ENCODE measurements around the gene CD80.

CD80 gene

GRCh38 chr3:119547227-119547626 lies 12.2 kb downstream of the CD80 start:
- DNase-seq (ENCODE audit: low read depth in 2 of 2) = no peak

GRCh38 chr3:119543147-119543546 lies 16.3 kb downstream of the CD80 start:
- DNase-seq (ENCODE audit: low read depth in 2 of 2) = no peak

GRCh38 chr3:119542168-119542767 lies 17.1 kb downstream of the CD80 start:
- DNase-seq (ENCODE audit: low read depth in 2 of 2) = no peak

GRCh38 chr3:119541547-119541946 lies 17.9 kb downstream of the CD80 start:
- DNase-seq (ENCODE audit: low read depth in 2 of 2) = no peak

- DNase-seq (ENCODE audit: low read depth in 2 of 2) = no peak
Observed at GRCh38 chr3:119538772-119539171, 20.6 kb downstream of the CD80 start.

GRCh38 chr3:119536757-119537156 lies 22.7 kb downstream of the CD80 start:
- no peak for DNase-seq (ENCODE audit: low read depth in 2 of 2)

- no peak for DNase-seq (ENCODE audit: low read depth in 2 of 2)
Observed at GRCh38 chr3:119534296-119534695, 25.1 kb downstream of the CD80 start.

- no peak for DNase-seq (ENCODE audit: low read depth in 2 of 2)
Observed at GRCh38 chr3:119531151-119531550, 28.3 kb downstream of the CD80 start.

GRCh38 chr3:119530456-119530855 lies 29.0 kb downstream of the CD80 start:
- no peak for DNase-seq (ENCODE audit: low read depth in 2 of 2)

GRCh38 chr3:119529883-119530282 lies 29.5 kb downstream of the CD80 start:
- DNase-seq (ENCODE audit: low read depth in 2 of 2) = no peak

GRCh38 chr3:119527714-119528113 lies 31.7 kb downstream of the CD80 start:
- no peak for DNase-seq (ENCODE audit: low read depth in 2 of 2)

GRCh38 chr3:119524931-119525662 lies 34.3 kb downstream of the CD80 start:
- no peak for DNase-seq (ENCODE audit: low read depth in 2 of 2)

GRCh38 chr3:119518026-119518425 lies 41.4 kb downstream of the CD80 start:
- no peak for DNase-seq (ENCODE audit: low read depth in 2 of 2)

GRCh38 chr3:119517112-119517511 lies 42.3 kb downstream of the CD80 start:
- DNase-seq (ENCODE audit: low read depth in 2 of 2) = no peak

GRCh38 chr3:119514637-119515036 lies 44.8 kb downstream of the CD80 start:
- DNase-seq (ENCODE audit: low read depth in 2 of 2) = no peak

- no peak for DNase-seq (ENCODE audit: low read depth in 2 of 2)
Observed at GRCh38 chr3:119510690-119511089, 48.7 kb downstream of the CD80 start.

- DNase-seq (ENCODE audit: low read depth in 2 of 2) = no peak
Observed at GRCh38 chr3:119508172-119508845, 51.1 kb downstream of the CD80 start.

GRCh38 chr3:119507404-119507803 lies 52.0 kb downstream of the CD80 start:
- no peak for DNase-seq (ENCODE audit: low read depth in 2 of 2)

- no peak for DNase-seq (ENCODE audit: low read depth in 2 of 2)
Observed at GRCh38 chr3:119506631-119507030, 52.8 kb downstream of the CD80 start.

GRCh38 chr3:119500901-119501300 lies 58.5 kb downstream of the CD80 start:
- DNase-seq (ENCODE audit: low read depth in 2 of 2) = no peak

- no peak for DNase-seq (ENCODE audit: low read depth in 2 of 2)
Observed at GRCh38 chr3:119500265-119500664, 59.1 kb downstream of the CD80 start.

- DNase-seq (ENCODE audit: low read depth in 2 of 2) = peak; percentile 95 to 97
Observed at GRCh38 chr3:119498186-119499011, 61.0 kb downstream of the CD80 start, which contains the start of gene TIMMDC1. Gene TIMMDC1, plus strand, starts transcription at chr3:119498547. Its CDS starts 187 bp downstream, at chr3:119498734.
